ES-I3 (cell line): ENCODE measurements around the gene PDK1.

Source experiments
- H3K36me3 ChIP-seq: 2 replicates; pipeline ENCODE4 v1.6.1; 2013; ENCODE audit warnings: mild to moderate bottlenecking, low read length, control low read depth, moderate library complexity; ENCODE audit not compliant: insufficient read depth
- H3K4me1 ChIP-seq: 2 replicates; pipeline ENCODE4 v1.6.1; 2013; ENCODE audit warnings: mild to moderate bottlenecking, control low read depth, low read length; ENCODE audit not compliant: insufficient read depth
- H3K9ac ChIP-seq: 2 replicates; pipeline ENCODE4 v1.6.1; 2013; ENCODE audit warnings: low read depth, mild to moderate bottlenecking, low read length, moderate library complexity
- H3K9me3 ChIP-seq: 2 replicates; pipeline ENCODE4 v1.6.1; 2013; ENCODE audit warnings: mild to moderate bottlenecking, low read length, moderate library complexity; ENCODE audit not compliant: control insufficient read depth, insufficient read depth

PDK1 gene

DNA sequence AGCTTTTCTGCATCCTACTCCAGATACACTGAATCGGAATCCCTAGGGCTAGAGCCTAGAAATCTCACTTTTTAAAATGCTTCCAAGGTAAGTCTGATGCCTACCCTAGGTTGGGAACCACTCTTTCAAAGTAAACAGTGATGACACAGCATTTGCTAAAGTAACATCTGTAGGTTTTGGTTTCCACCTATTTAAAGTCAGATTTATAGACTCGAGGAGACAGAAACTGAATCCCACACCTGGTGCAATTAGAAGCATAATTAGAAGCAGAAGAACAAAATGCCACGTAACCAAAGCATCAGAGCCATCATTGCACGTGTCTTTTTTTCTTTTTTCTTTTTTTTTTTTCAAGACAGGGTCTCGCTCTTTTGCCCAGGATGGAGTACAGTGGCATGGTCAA, 40.9 kb downstream of the PDK1 start:
- Histone ChIP-seq H3K4me1 (0 out of 2 replicates have a peak, but pooled peaks cover 5% of the 10 kb centered on the region), H3K9ac (no peak overlapping the region), H3K9me3 (no peaks in the 10 kb centered on the region), H3K36me3 (no peaks in the 10 kb centered on the region)

- H3K9me3 ChIP-seq: no peaks in the 10 kb centered on the region
- H3K36me3 ChIP-seq: no peaks in the 10 kb centered on the region
- 0 out of 2 replicates have a peak, but pooled peaks cover 5% of the 10 kb centered on the region for H3K4me1 ChIP-seq
- no peak overlapping the region for H3K9ac ChIP-seq
These were observed 41.4 kb downstream of the PDK1 start for GRCh38 chr2:172597176-172597842.

DNA sequence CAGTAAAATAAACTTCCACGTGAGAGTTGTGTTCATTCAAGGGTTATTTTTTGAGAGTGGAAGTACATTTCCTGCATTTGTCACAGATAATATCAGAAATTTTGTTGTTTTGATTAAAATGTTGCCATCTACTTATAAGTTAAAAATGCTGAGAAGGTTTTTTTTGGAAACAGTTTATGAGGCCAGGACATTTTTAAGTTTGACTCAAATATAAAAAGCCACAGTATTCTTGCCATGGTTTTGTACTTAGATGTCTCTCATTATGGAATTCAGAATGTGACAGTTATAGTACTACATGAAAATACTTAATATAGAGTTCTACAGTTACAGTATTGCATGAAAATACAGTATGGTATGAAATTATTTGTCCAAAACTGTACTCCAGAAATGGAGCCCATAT, 44.1 kb downstream of the PDK1 start:
- H3K9me3 ChIP-seq: no peaks in the 10 kb centered on the region
- 0 out of 2 replicates have a peak, but pooled peaks cover 5% of the 10 kb centered on the region for H3K4me1 ChIP-seq
- no peak overlapping the region for H3K9ac ChIP-seq
- no peaks in the 10 kb centered on the region for H3K36me3 ChIP-seq

DNA sequence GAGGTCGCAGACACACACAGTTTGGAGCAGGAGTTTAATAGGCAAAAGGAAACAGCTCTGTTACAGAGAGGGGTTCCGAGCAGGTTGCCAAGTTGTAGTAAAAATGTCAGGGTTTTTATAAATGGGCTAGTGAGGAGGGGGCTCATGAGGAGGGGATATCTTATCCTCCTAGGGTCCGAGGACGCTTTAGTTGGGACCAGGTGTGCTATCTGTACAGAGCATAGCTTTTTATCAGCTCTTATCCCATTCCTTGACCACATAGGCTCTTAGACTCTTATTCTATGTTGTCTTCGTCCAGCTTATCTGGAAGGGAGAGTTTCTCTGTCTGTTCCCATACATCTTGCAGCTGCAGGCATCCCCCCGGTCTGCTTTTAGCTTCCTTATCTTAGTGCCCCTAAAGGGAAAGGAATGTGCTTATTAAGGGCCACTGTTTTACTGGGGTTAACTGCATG, 44.7 kb downstream of the PDK1 start:
- Histone ChIP-seq H3K4me1 (0 out of 2 replicates have a peak, but pooled peaks cover 5% of the 10 kb centered on the region), H3K9me3 (no peaks in the 10 kb centered on the region), H3K36me3 (no peaks in the 10 kb centered on the region), H3K9ac (no peak overlapping the region)

DNA sequence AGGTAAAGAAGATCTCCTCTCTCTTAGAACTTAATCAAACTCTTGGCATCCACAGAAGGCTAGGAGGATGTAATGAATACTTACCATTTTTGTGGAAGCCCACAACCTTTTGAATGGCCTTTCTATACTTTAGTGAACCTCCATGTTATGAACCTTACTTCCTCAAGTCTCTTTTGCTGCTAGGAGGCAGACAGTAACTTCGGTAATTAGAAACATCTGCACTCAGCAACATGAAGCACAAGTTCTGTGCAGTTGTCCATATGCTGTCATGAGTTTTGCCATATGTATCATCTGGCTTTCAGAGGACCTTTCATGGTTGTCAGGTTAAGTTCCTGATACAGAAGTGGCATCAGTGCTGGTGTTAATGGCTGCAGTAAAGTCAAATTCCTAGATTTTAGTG, 50.4 kb downstream of the PDK1 start:
- Histone ChIP-seq H3K9ac (no peak overlapping the region), H3K4me1 (no peaks in the 10 kb centered on the region), H3K9me3 (no peaks in the 10 kb centered on the region), H3K36me3 (no peaks in the 10 kb centered on the region)

GRCh38 chr2:172607379-172607928, 51.6 kb downstream of the PDK1 start:
- Histone ChIP-seq H3K9ac (no peak overlapping the region), H3K36me3 (no peaks in the 10 kb centered on the region), H3K4me1 (no peaks in the 10 kb centered on the region), H3K9me3 (no peaks in the 10 kb centered on the region)

GRCh38 chr2:172609488-172609887, 53.6 kb downstream of the PDK1 start:
- Histone ChIP-seq H3K9ac (no peak overlapping the region), H3K9me3 (no peaks in the 10 kb centered on the region), H3K4me1 (no peaks in the 10 kb centered on the region), H3K36me3 (no peaks in the 10 kb centered on the region)

- H3K9ac ChIP-seq: no peak overlapping the region
- H3K4me1 ChIP-seq: no peaks in the 10 kb centered on the region
- H3K36me3 ChIP-seq: no peaks in the 10 kb centered on the region
- no peaks in the 10 kb centered on the region for H3K9me3 ChIP-seq
These were observed 56.2 kb downstream of the PDK1 start for GRCh38 chr2:172612051-172612450.

GRCh38 chr2:172613040-172613439, 57.1 kb downstream of the PDK1 start:
- H3K9ac ChIP-seq: no peak overlapping the region
- no peaks in the 10 kb centered on the region for H3K36me3 ChIP-seq
- H3K4me1 ChIP-seq: no peaks in the 10 kb centered on the region
- no peaks in the 10 kb centered on the region for H3K9me3 ChIP-seq

DNA sequence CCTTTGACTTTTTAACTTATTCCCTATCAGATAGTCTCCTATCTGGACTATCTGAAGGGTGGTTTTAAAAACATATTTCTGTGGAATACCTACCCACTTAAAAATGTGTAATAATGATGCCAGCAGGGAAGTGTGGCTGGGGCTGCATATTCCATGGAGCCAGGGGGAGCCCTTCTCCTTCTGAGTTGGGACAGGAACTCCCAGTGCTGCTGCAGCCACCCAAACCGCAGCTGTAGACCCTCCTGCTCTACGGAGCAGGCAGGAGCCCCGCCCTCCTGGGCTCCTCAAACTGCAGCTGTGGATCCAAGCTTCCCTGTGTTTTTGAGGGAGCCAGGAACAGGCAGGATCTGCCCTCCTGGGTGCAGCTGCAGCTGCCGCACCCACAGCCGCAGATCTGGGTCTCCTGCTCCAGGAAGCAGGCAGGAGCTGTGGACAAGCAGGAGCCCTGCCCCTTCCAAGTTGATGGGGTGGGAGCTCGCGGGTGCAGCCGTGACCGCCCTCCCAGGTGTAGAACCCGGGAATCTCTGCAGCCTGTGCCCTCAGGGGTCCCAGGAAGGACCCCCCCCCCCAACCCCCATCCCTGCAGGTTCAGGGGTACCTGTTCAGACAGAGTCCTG, 57.8 kb downstream of the PDK1 start:
- Histone ChIP-seq H3K9ac (no peak overlapping the region), H3K4me1 (no peaks in the 10 kb centered on the region), H3K36me3 (no peaks in the 10 kb centered on the region), H3K9me3 (no peaks in the 10 kb centered on the region)

- Histone ChIP-seq H3K9ac (no peak overlapping the region), H3K9me3 (no peaks in the 10 kb centered on the region), H3K36me3 (no peaks in the 10 kb centered on the region), H3K4me1 (no peaks in the 10 kb centered on the region)
These were observed 59.0 kb downstream of the PDK1 start for GRCh38 chr2:172614932-172615331.

DNA sequence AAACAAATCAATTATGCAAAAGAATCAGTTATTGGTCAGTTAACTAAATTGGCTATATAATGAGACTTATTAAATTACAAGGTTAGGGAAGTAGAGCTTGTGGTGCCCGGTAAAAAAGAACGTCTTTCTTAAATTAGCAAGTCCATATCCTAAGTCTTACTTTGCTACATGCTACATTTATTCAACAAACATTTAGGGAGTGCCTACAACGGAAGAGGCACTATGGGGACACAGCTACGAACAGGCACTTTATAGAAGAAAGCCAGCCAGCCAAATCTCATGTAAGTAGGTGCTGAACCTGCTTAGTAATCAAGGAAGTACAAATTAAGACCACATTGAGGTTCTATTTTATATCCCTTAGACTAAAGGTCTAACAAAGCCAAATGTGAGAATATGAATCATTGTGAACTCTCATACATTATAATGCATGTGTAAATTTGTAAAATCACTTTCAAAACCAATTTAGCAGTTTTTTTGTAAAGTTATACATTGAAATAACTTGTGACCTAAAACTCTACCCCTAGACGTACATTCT, 59.9 kb downstream of the PDK1 start:
- H3K4me1 ChIP-seq: no peaks in the 10 kb centered on the region
- H3K9ac ChIP-seq: no peak overlapping the region
- H3K36me3 ChIP-seq: no peaks in the 10 kb centered on the region
- no peaks in the 10 kb centered on the region for H3K9me3 ChIP-seq

DNA sequence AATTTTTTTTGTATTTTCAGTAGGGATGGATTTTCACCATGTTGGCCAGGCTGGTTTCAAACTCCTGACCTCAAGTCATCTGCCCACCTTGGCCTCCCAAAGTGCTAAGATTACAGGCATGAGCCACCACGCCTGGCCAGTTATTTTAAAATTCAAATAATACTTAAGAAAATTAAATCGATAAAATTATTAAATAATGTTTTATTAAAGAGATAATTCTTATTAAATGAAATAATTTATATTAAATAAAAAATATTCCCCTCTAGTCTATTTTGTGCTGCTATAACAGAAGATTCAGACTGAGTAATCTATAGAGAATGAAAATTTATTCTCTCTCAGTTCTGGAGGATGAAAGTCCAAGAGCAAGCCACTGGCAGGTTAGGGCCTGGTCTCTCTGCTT, 61.2 kb downstream of the PDK1 start:
- H3K9ac ChIP-seq: no peak overlapping the region
- H3K4me1 ChIP-seq: no peaks in the 10 kb centered on the region
- H3K9me3 ChIP-seq: no peaks in the 10 kb centered on the region
- no peaks in the 10 kb centered on the region for H3K36me3 ChIP-seq

- peaks cover 7% of the 10 kb centered on the region; the same call in 1 of the 2 replicates for H3K9me3 ChIP-seq
- peaks cover 6% of the 10 kb centered on the region; the same call in 1 of the 2 replicates for H3K36me3 ChIP-seq
- no peaks in the 10 kb centered on the region for H3K4me1 ChIP-seq
- no peak overlapping the region for H3K9ac ChIP-seq
These were observed 67.5 kb downstream of the PDK1 start for GRCh38 chr2:172623249-172623965.
